HUES48 (cell line): Measurements from ENCODE around the gene TLL2.
A peak's percentile ranks its signal among the peaks of the same experiment; 100 is the strongest.

Source experiments
- H3K27ac ChIP-seq: one replicate; pipeline ENCODE4 v1.7.0; 2013; ENCODE audit warnings: low read depth, low read length, inconsistent platforms
- H3K27me3 ChIP-seq: 2 replicates; pipeline ENCODE4 v1.6.1; 2013; ENCODE audit warnings: mild to moderate bottlenecking, low read length; ENCODE audit not compliant: control insufficient read depth, insufficient read depth
- H3K36me3 ChIP-seq: 2 replicates; pipeline ENCODE4 v1.6.1; 2013; ENCODE audit warnings: low read length; ENCODE audit not compliant: control insufficient read depth, insufficient read depth
- H3K4me1 ChIP-seq: 2 replicates; pipeline ENCODE4 v1.6.1; 2013; ENCODE audit warnings: mild to moderate bottlenecking, low read length; ENCODE audit not compliant: control insufficient read depth, insufficient read depth
- H3K4me3 ChIP-seq: 2 replicates; pipeline ENCODE4 v1.5.1; 2013; ENCODE audit warnings: mild to moderate bottlenecking, low read depth, low read length
- H3K9ac ChIP-seq: 2 replicates; pipeline ENCODE4 v1.6.1; 2013; ENCODE audit warnings: mild to moderate bottlenecking, low read depth, low read length, moderate library complexity
- H3K9me3 ChIP-seq: 2 replicates; pipeline ENCODE4 v1.6.1; 2013; ENCODE audit warnings: low read length; ENCODE audit not compliant: control insufficient read depth, insufficient read depth

The TLL2 gene

DNA sequence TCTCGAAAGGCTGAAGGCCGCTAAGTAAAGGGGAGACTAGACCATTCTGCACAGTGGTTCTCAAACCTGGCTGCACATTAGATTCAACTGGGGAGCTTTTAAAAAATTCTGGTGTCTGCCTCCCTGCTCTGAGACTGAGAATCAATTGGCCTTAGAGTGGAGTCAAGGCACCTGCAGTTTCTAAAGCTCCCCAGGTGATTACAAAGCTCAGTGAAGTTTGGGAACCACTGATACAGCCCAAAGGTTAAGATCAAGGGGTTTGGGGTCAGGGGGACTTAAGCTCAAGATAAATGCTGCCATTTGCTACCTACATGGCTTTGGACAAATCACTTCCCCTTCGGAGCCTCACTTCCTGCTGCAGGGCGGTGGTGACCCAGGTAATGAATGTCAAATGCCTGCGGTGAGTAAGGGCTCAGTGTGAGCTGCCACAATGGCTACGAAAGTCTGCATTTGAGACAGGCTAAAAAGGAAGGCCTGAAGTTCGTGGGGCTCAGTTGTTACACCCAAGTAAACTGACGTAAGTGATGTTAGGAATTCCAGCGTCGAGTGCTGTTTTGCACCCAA lies 72.3 kb downstream of the TLL2 start:
- no peaks in the 10 kb centered on the region for H3K36me3 ChIP-seq
- 0 out of 2 replicates have a peak, but pooled peaks cover 2% of the 10 kb centered on the region for H3K9me3 ChIP-seq
- peak overlapping the region; percentile 29 for H3K27ac ChIP-seq
- peaks cover 21% of the 10 kb centered on the region for H3K4me1 ChIP-seq
- no peaks in the 10 kb centered on the region for H3K27me3 ChIP-seq
- H3K9ac ChIP-seq, result no peak overlapping the region
- H3K4me3 ChIP-seq, result no peak overlapping the region

- no peak overlapping the region for H3K9ac ChIP-seq
- no peak overlapping the region for H3K27ac ChIP-seq
- 0 out of 2 replicates have a peak, but pooled peaks cover 2% of the 10 kb centered on the region for H3K9me3 ChIP-seq
- H3K36me3 ChIP-seq, result no peaks in the 10 kb centered on the region
- peaks cover 21% of the 10 kb centered on the region for H3K4me1 ChIP-seq
- no peak overlapping the region for H3K4me3 ChIP-seq
- H3K27me3 ChIP-seq, result no peaks in the 10 kb centered on the region
These were observed 73.1 kb downstream of the TLL2 start for GRCh38 chr10:96440361-96441292.

GRCh38 chr10:96439725-96440124 lies 74.0 kb downstream of the TLL2 start:
- Histone ChIP-seq H3K36me3 (no peaks in the 10 kb centered on the region), H3K4me1 (peaks cover 21% of the 10 kb centered on the region), H3K27ac (no peak overlapping the region), H3K9me3 (0 out of 2 replicates have a peak, but pooled peaks cover 2% of the 10 kb centered on the region), H3K9ac (no peak overlapping the region), H3K4me3 (no peak overlapping the region), H3K27me3 (no peaks in the 10 kb centered on the region)

DNA sequence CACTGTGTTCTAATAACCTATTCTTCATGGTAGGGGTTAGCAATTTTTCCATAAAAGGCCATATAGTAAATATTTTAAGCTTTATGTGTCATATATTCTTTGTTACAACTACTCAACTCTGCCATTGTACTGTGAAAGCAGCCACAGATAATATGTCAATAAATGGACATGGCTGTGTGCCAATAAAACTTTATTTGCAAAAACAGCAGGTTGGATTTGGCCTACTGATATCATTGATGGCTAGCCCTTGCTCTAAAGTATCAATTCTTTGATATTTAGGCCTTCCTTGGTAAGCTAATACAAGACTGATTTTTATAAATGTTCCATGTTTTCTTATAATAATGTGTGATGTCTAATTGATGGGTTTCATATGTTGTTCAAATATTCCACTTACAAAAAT lies 77.7 kb downstream of the TLL2 start:
- no peak overlapping the region for H3K4me3 ChIP-seq
- no peaks in the 10 kb centered on the region for H3K27me3 ChIP-seq
- H3K4me1 ChIP-seq, result peaks cover 9% of the 10 kb centered on the region
- H3K9ac ChIP-seq, result no peak overlapping the region
- no peak overlapping the region for H3K27ac ChIP-seq
- no peaks in the 10 kb centered on the region for H3K36me3 ChIP-seq
- 0 out of 2 replicates have a peak, but pooled peaks cover 2% of the 10 kb centered on the region for H3K9me3 ChIP-seq

- H3K27me3 ChIP-seq, result no peaks in the 10 kb centered on the region
- peaks cover 3% of the 10 kb centered on the region; the same call in 1 of the 2 replicates for H3K4me1 ChIP-seq
- H3K9ac ChIP-seq, result no peak overlapping the region
- H3K9me3 ChIP-seq, result no peaks in the 10 kb centered on the region
- H3K36me3 ChIP-seq, result no peaks in the 10 kb centered on the region
- no peak overlapping the region for H3K27ac ChIP-seq
- no peak overlapping the region for H3K4me3 ChIP-seq
These were observed 82.3 kb downstream of the TLL2 start for GRCh38 chr10:96431211-96431970.

DNA sequence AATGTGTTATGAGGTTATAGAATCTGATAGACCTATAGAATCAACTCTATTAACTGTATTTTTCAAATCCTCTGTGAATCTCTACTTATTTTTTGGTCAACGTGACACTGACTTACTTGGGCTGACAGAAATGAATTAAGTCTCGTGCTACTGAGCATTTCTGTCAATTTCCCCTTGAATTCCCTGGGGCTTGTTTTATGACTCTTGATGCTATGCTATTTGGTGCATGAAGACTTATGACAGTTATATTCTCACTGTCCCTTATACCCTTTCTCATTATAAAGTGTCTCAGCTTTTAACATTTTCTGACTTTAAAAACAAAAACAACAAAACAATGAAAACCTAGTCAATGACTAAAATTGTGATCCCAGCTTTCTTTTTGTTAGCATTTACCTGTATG lies 86.4 kb downstream of the TLL2 start:
- Histone ChIP-seq H3K4me1 (peaks cover 3% of the 10 kb centered on the region; the same call in 1 of the 2 replicates), H3K36me3 (no peaks in the 10 kb centered on the region), H3K4me3 (no peak overlapping the region), H3K9me3 (no peaks in the 10 kb centered on the region), H3K27me3 (no peaks in the 10 kb centered on the region), H3K9ac (no peak overlapping the region), H3K27ac (no peak overlapping the region)

DNA sequence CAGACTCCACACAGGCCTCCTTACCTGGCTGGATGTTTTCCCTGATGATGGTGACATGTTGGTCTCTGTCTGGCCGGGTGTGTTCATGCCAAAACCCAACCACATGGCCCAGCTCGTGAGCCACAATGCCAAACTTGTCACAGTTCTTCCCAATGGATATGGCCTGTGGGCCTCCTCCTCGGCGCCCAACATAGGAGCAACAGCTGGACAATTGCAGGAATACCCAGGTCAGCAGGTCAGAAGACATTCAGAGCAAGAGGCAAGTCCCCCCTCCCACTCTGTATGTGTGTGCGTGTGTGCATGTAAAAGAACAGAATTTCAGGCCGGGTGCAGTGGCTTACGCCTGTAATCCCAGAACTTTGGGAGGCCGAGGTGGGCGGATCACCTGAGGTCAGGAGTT lies 91.2 kb downstream of the TLL2 start:
- H3K27ac ChIP-seq, result no peak overlapping the region
- H3K9me3 ChIP-seq, result no peaks in the 10 kb centered on the region
- H3K9ac ChIP-seq, result no peak overlapping the region
- no peaks in the 10 kb centered on the region for H3K27me3 ChIP-seq
- no peaks in the 10 kb centered on the region for H3K36me3 ChIP-seq
- no peak overlapping the region for H3K4me3 ChIP-seq
- no peaks in the 10 kb centered on the region for H3K4me1 ChIP-seq

DNA sequence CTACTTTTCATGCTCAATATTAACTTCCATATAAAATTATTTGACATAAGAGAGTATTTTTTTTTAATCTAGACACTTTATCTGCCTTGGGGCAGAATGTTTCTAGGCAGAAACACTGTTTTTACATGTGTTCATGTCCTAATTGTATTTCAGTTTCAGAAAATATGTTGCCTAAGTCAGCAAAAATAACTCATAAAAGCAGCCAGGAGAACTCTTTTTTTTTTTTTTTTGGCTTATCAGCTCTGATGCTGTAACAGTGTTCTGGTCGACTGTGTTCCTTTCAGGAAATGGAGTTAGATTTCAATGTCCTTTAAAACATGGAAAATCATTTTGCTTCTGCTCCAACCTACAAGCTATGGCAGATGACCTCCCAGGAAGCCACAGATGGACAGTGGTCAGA lies 91.7 kb downstream of the TLL2 start:
- H3K27me3 ChIP-seq, result no peaks in the 10 kb centered on the region
- no peak overlapping the region for H3K27ac ChIP-seq
- no peaks in the 10 kb centered on the region; the same call in 1 of the 2 replicates for H3K4me1 ChIP-seq
- H3K9me3 ChIP-seq, result no peaks in the 10 kb centered on the region
- H3K9ac ChIP-seq, result no peak overlapping the region
- H3K36me3 ChIP-seq, result no peaks in the 10 kb centered on the region
- no peak overlapping the region for H3K4me3 ChIP-seq

GRCh38 chr10:96420228-96421009 lies 93.3 kb downstream of the TLL2 start:
- Histone ChIP-seq H3K36me3 (no peaks in the 10 kb centered on the region), H3K4me3 (no peak overlapping the region), H3K9ac (no peak overlapping the region), H3K27me3 (no peaks in the 10 kb centered on the region), H3K9me3 (no peaks in the 10 kb centered on the region), H3K27ac (no peak overlapping the region), H3K4me1 (no peaks in the 10 kb centered on the region; the same call in 1 of the 2 replicates)

DNA sequence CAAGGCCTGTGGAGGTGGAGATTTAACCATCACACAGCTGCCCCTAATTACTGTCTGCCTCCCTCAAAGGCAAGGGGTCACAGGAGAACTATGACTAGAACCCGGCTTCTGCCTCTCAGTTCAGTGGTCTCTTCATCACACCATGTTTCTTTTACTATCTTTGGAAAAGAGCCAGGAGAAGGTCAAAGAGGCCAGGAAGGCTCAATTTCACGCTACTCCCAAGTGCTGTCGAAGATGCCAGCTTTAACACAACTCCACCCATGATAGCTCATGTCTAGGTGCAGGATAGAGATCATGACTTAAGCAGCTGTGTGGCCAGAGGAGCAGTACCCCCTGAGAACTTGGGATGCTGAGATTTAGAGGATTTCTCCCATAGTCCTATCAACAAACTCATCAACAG lies 94.4 kb downstream of the TLL2 start:
- Histone ChIP-seq H3K36me3 (no peaks in the 10 kb centered on the region), H3K27me3 (no peaks in the 10 kb centered on the region), H3K9ac (no peak overlapping the region), H3K4me1 (no peaks in the 10 kb centered on the region; the same call in 1 of the 2 replicates), H3K4me3 (no peak overlapping the region), H3K27ac (no peak overlapping the region), H3K9me3 (no peaks in the 10 kb centered on the region)
